WTC11 (cell line): ENCODE results near the gene NME2.

Experiments
- SP1 ChIP-seq: sonication (generic); formaldehyde crosslinking; conservative IDR thresholded peaks from 2 replicates; pipeline ENCODE4 v1.8.1; 2022; ENCODE audit warnings: missing genetic modification reagents
- ZBTB21 ChIP-seq: sonication (generic); formaldehyde crosslinking; IDR thresholded peaks from 2 replicates; pipeline ENCODE4 v1.8.1; 2023; ENCODE audit warnings: mild to moderate bottlenecking, missing genetic modification reagents, borderline replicate concordance
- TF ChIP-seq, protein P1 (sequence below): fragments of 200-600 bp; IDR thresholded peaks from 2 replicates; pipeline ENCODE4 v1.8.0; 2022; ENCODE audit warnings: antibody characterized with exemption
- TF ChIP-seq, protein P2 (sequence below): sonication (generic); formaldehyde crosslinking; IDR thresholded peaks from 2 replicates; pipeline ENCODE4 v1.8.1; 2022; ENCODE audit warnings: mild to moderate bottlenecking, missing genetic modification reagents, moderate library complexity, borderline replicate concordance
- TF ChIP-seq, protein P3 (sequence below): sonication (generic); formaldehyde crosslinking; IDR thresholded peaks from 2 replicates; pipeline ENCODE4 v1.8.1; 2022; ENCODE audit warnings: low read depth, missing genetic modification reagents, borderline replicate concordance

DNA sequence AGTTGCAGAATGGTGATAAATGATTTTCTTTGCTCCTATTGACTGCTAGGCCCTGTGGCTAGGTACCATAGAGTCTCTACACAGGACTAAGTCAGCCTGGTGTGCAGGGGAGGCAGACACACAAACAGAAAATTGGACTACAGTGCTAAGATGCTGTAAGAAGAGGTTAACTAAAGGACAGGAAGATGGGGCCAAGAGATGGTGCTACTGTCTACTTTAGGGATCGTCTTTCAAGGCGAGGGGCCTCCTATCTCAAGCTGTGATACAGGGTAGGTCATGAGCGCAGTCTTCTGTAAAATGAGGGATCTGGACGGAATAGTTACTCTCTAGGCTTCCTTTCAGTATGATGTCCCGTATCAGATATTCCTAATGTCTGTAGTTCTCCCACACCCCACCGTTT is 12.0 kb upstream of the NME2 start:
- TF ChIP-seq, protein P1, sequence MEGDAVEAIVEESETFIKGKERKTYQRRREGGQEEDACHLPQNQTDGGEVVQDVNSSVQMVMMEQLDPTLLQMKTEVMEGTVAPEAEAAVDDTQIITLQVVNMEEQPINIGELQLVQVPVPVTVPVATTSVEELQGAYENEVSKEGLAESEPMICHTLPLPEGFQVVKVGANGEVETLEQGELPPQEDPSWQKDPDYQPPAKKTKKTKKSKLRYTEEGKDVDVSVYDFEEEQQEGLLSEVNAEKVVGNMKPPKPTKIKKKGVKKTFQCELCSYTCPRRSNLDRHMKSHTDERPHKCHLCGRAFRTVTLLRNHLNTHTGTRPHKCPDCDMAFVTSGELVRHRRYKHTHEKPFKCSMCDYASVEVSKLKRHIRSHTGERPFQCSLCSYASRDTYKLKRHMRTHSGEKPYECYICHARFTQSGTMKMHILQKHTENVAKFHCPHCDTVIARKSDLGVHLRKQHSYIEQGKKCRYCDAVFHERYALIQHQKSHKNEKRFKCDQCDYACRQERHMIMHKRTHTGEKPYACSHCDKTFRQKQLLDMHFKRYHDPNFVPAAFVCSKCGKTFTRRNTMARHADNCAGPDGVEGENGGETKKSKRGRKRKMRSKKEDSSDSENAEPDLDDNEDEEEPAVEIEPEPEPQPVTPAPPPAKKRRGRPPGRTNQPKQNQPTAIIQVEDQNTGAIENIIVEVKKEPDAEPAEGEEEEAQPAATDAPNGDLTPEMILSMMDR = no peak
- TF ChIP-seq ZBTB21 (CRISPR knock-in tag) (no peak), SP1 (CRISPR knock-in tag) (no peak)
- TF ChIP-seq, protein P2, sequence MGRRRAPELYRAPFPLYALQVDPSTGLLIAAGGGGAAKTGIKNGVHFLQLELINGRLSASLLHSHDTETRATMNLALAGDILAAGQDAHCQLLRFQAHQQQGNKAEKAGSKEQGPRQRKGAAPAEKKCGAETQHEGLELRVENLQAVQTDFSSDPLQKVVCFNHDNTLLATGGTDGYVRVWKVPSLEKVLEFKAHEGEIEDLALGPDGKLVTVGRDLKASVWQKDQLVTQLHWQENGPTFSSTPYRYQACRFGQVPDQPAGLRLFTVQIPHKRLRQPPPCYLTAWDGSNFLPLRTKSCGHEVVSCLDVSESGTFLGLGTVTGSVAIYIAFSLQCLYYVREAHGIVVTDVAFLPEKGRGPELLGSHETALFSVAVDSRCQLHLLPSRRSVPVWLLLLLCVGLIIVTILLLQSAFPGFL (CRISPR knock-in tag) = no peak
- TF ChIP-seq, protein P3, sequence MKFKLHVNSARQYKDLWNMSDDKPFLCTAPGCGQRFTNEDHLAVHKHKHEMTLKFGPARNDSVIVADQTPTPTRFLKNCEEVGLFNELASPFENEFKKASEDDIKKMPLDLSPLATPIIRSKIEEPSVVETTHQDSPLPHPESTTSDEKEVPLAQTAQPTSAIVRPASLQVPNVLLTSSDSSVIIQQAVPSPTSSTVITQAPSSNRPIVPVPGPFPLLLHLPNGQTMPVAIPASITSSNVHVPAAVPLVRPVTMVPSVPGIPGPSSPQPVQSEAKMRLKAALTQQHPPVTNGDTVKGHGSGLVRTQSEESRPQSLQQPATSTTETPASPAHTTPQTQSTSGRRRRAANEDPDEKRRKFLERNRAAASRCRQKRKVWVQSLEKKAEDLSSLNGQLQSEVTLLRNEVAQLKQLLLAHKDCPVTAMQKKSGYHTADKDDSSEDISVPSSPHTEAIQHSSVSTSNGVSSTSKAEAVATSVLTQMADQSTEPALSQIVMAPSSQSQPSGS (CRISPR knock-in tag) = no peak
